SU-DHL-6 (cell line): ENCODE measurements around the gene HOXD10.

Source experiments
- H2AFZ ChIP-seq: fragments of 200-600 bp; sonication (generic); 2 replicates; pipeline ENCODE4 v1.6.1; 2014; ENCODE audit warnings: low read depth, mild to moderate bottlenecking, moderate library complexity, mixed read lengths, antibody characterized with exemption, low read length; ENCODE audit not compliant: severe bottlenecking
- H3F3A ChIP-seq: fragments of 200-600 bp; shearing (Covaris generic); 2 replicates; pipeline ENCODE4 v1.6.0; 2016; ENCODE audit warnings: antibody characterized with exemption, mild to moderate bottlenecking; ENCODE audit not compliant: insufficient read depth
- H3K27ac ChIP-seq: fragments of 200-600 bp; sonication (generic); 2 replicates; pipeline ENCODE4 v1.5.1; 2016; ENCODE audit warnings: low read depth, mild to moderate bottlenecking, low read length, moderate library complexity, mixed read lengths
- H3K27me3 ChIP-seq: fragments of 200-600 bp; sonication (generic), shearing (Covaris generic); 2 replicates; pipeline ENCODE4 v1.6.0; 2014; ENCODE audit warnings: mild to moderate bottlenecking, low read length
- H3K36me3 ChIP-seq: fragments of 200-600 bp; sonication (generic); 2 replicates; pipeline ENCODE4 v1.6.1; 2014; ENCODE audit warnings: mild to moderate bottlenecking, low read length, mixed read lengths
- H3K4me2 ChIP-seq: fragments of 300-600, 200-600 bp; shearing (Covaris generic), sonication (generic); 2 replicates; pipeline ENCODE4 v1.6.0; 2014; ENCODE audit warnings: low read length, low read depth, mild to moderate bottlenecking; ENCODE audit not compliant: poor library complexity, severe bottlenecking
- H3K4me3 ChIP-seq: fragments of 200-600 bp; sonication (generic); 2 replicates; pipeline ENCODE4 v1.5.1; 2014; ENCODE audit warnings: antibody characterized with exemption, low read length, mild to moderate bottlenecking, mixed read lengths; ENCODE audit not compliant: insufficient read depth, poor library complexity, severe bottlenecking
- H3K79me2 ChIP-seq: fragments of 200-600 bp; sonication (generic); 2 replicates; pipeline ENCODE4 v1.6.1; 2014; ENCODE audit warnings: mild to moderate bottlenecking, low read length, moderate library complexity; ENCODE audit not compliant: insufficient read depth
- H3K9ac ChIP-seq: fragments of 200-600 bp; sonication (generic); 2 replicates; pipeline ENCODE4 v1.7.0; 2014; ENCODE audit warnings: mild to moderate bottlenecking, low read length
- H3K9me2 ChIP-seq: fragments of 200-600 bp; sonication (generic); replicated peaks from 2 replicates; pipeline ENCODE4 v1.6.1; 2014; ENCODE audit warnings: low read length; ENCODE audit not compliant: insufficient read depth
- H3K9me3 ChIP-seq: fragments of 200-600 bp; sonication (generic); 2 replicates; pipeline ENCODE4 v1.6.1; 2014; ENCODE audit warnings: low read length, mixed read lengths; ENCODE audit not compliant: insufficient read depth
- H4K20me1 ChIP-seq: fragments of 200-600 bp; sonication (generic); 2 replicates; pipeline ENCODE4 v1.6.1; 2014; ENCODE audit warnings: low read depth, mild to moderate bottlenecking, antibody characterized with exemption, low read length, moderate library complexity, mixed read lengths
- CTCF ChIP-seq: fragments of 200-600 bp; sonication (generic); IDR thresholded peaks from one replicate; pipeline ENCODE4 v1.5.1; 2017; ENCODE audit warnings: antibody characterized with exemption, mild to moderate bottlenecking, low read length, moderate library complexity; ENCODE audit not compliant: insufficient read depth, poor library complexity, severe bottlenecking
- EZH2phosphoT487 ChIP-seq: fragments of 200-600 bp; sonication (generic), shearing (Covaris generic); conservative IDR thresholded peaks from 2 replicates; pipeline ENCODE4 v1.6.1; 2018; ENCODE audit warnings: mild to moderate bottlenecking, antibody characterized with exemption, low read length, moderate library complexity, mixed read lengths

HOXD10 gene

GRCh38 chr2:176114120-176114929 lies 2.3 kb upstream of the HOXD10 start:
- H3K4me2 ChIP-seq: no peak overlapping the region
- H3K9ac ChIP-seq: no peak overlapping the region
- TF ChIP-seq CTCF (no peak), EZH2phosphoT487 (no peak)
- H3K9me3 ChIP-seq: no peaks in the 10 kb centered on the region
- no peaks in the 10 kb centered on the region for H3K79me2 ChIP-seq
- no peak overlapping the region for H2AFZ ChIP-seq
- H3F3A ChIP-seq: no peaks in the 10 kb centered on the region
- H3K4me3 ChIP-seq: no peak overlapping the region
- no peaks in the 10 kb centered on the region for H4K20me1 ChIP-seq
- H3K27me3 ChIP-seq: no peaks in the 10 kb centered on the region
- H3K36me3 ChIP-seq: no peaks in the 10 kb centered on the region
- H3K9me2 ChIP-seq: no peaks in the 10 kb centered on the region
- H3K27ac ChIP-seq: no peak overlapping the region

- Histone ChIP-seq H3K4me2 (no peak overlapping the region), H3K9me3 (no peaks in the 10 kb centered on the region), H3K4me3 (no peak overlapping the region), H3K27ac (no peak overlapping the region), H3K36me3 (no peaks in the 10 kb centered on the region), H3K79me2 (no peaks in the 10 kb centered on the region), H3F3A (no peaks in the 10 kb centered on the region), H3K27me3 (no peaks in the 10 kb centered on the region), H2AFZ (no peak overlapping the region), H4K20me1 (no peaks in the 10 kb centered on the region), H3K9ac (no peak overlapping the region), H3K9me2 (no peaks in the 10 kb centered on the region)
- TF ChIP-seq EZH2phosphoT487: no peak
- no peak for TF ChIP-seq CTCF
These were observed 1.5 kb upstream of the HOXD10 start for GRCh38 chr2:176114930-176115625.

GRCh38 chr2:176117162-176117822 lies 714 bp downstream of the HOXD10 start:
- H4K20me1 ChIP-seq: no peaks in the 10 kb centered on the region
- H3K27me3 ChIP-seq: no peaks in the 10 kb centered on the region
- TF ChIP-seq CTCF (no peak), EZH2phosphoT487 (no peak)
- no peak overlapping the region for H3K27ac ChIP-seq
- H3F3A ChIP-seq: no peaks in the 10 kb centered on the region
- H3K9ac ChIP-seq: no peak overlapping the region
- no peaks in the 10 kb centered on the region for H3K9me3 ChIP-seq
- H3K4me3 ChIP-seq: no peak overlapping the region
- H3K36me3 ChIP-seq: no peaks in the 10 kb centered on the region
- H2AFZ ChIP-seq: no peak overlapping the region
- H3K4me2 ChIP-seq: no peak overlapping the region
- H3K9me2 ChIP-seq: no peaks in the 10 kb centered on the region
- H3K79me2 ChIP-seq: no peaks in the 10 kb centered on the region
